ENCODE results near the gene UGGT1. TPM values are rescaled to one million over a fixed set of nuclear protein-coding genes. Genes with fewer than 3 reads are reported as not detected.

UGGT1 gene
- total RNA-seq, 1 donor from 2014 or later: 49.6 TPM

DNA sequence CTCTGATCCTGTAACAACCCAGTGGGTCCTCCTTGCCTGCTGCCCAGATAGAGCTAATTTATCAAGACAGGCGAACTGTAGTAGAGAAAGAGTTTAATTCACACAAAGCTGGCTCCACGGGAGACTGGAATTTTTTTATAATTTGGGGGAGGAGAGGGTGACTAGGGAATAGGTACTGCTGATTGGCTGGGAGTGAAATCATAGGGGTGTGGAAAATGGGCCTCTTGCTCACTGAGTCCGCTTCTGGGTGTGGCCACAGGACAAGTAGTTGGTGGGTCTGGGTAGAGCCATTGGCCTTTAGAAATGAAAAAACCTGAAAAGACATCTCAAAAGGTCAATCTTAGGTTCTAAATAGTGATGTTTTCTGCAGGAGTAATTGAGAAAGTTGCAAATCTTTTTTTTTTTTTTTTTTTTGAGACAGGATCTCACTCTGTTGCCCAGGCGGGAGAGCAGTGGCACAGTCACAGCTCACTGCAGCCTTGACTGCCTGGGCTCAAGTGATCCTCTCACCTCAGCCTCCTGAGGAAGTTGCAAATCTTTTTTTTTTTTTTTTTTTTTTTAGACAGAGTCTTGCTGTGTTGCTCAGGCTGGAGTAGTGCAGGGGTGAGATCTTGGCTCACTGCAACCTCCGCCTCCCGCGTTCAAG, 14.4 kb upstream of the UGGT1 start:
- intact Hi-C loops (cut with DNase I): no loop called here
- DNase-seq (no peak), ATAC-seq (no peak)
- Histone ChIP-seq H3K27me3 (ENCODE audit: low read depth) (no peaks in the 10 kb centered on the region), H3K9me3 (no peaks in the 10 kb centered on the region), H3K4me1 (no peaks in the 10 kb centered on the region), H3K27ac (no peak overlapping the region), H3K4me3 (no peak overlapping the region), H3K36me3 (no peaks in the 10 kb centered on the region)
- TF ChIP-seq, protein P1, sequence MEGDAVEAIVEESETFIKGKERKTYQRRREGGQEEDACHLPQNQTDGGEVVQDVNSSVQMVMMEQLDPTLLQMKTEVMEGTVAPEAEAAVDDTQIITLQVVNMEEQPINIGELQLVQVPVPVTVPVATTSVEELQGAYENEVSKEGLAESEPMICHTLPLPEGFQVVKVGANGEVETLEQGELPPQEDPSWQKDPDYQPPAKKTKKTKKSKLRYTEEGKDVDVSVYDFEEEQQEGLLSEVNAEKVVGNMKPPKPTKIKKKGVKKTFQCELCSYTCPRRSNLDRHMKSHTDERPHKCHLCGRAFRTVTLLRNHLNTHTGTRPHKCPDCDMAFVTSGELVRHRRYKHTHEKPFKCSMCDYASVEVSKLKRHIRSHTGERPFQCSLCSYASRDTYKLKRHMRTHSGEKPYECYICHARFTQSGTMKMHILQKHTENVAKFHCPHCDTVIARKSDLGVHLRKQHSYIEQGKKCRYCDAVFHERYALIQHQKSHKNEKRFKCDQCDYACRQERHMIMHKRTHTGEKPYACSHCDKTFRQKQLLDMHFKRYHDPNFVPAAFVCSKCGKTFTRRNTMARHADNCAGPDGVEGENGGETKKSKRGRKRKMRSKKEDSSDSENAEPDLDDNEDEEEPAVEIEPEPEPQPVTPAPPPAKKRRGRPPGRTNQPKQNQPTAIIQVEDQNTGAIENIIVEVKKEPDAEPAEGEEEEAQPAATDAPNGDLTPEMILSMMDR (IDR thresholded peaks at IDR 0.05): no peak

DNA sequence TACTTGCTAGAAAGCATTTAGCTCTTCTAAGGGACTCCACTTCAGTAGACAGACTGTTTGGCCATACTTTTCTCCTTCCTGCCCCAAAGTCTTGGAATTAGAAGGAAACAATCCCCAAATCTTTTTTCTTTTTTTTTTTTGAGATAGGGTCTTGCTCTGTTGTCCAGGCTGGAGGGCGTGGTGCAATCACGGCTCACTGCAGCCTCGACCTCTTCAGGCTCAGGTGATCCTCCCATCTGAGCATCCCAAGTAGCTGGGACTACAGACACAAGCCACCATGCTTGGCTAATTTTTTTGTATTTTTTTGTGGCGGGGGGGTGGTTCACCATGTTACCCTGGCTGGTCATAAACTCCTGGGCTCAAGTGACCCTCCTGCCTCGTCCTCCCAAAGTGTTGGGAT, 6.2 kb upstream of the UGGT1 start:
- no peaks in the 10 kb centered on the region for H3K4me1 ChIP-seq
- H3K27me3 ChIP-seq (ENCODE audit: low read depth): no peaks in the 10 kb centered on the region
- H3K9me3 ChIP-seq: no peaks in the 10 kb centered on the region
- no peak overlapping the region for H3K27ac ChIP-seq
- intact Hi-C loops (cut with DNase I): no loop called here
- DNase-seq: no peak
- H3K36me3 ChIP-seq: no peaks in the 10 kb centered on the region
- TF ChIP-seq, protein P1 (IDR thresholded peaks at IDR 0.05): no peak
- ATAC-seq: no peak
- no peak overlapping the region for H3K4me3 ChIP-seq

DNA sequence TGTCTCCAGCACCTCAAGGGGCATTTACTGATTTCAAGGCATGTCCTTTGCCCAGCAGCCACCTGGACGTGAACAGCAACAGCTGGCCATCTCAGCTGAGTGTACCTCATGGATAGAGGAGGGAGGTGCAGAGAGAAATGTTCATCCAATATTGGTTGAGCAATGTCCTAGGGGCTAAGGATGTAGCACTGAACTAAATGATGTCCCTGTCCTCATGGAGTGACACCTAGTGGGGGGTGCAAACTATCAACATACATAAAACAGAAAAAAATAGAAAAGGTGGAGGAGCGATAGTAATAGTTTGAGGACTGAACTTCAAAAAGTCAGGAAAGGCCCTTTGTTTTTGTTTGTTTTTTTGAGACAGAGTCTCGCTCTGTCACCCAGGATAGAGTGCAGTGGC, 4.8 kb upstream of the UGGT1 start:
- Histone ChIP-seq H3K27me3 (ENCODE audit: low read depth) (no peaks in the 10 kb centered on the region), H3K27ac (no peak overlapping the region), H3K4me1 (no peaks in the 10 kb centered on the region), H3K9me3 (no peaks in the 10 kb centered on the region), H3K36me3 (no peaks in the 10 kb centered on the region), H3K4me3 (no peak overlapping the region)
- ATAC-seq (no peak), DNase-seq (no peak)
- TF ChIP-seq, protein P1 (IDR thresholded peaks at IDR 0.05): no peak
- intact Hi-C loops (cut with DNase I): no loop called here

DNA sequence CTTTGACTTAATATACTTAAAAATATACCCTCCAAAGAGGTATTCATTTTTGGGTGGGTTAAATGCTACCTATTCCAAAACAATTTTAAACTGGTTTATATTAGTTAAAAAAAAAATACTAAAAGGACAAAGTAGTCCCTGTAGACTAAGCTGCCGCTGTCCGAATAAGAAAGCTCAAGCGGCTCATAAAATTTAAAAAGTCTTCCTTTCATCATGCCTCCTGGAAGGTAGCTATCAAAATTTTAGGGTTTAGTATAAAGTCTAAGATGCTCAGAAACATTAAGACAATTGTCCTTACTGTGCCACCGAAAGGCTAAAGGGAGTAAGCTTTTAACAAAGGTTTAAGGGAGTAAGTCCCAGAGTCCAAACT, 440 bp upstream of the UGGT1 start:
- peak overlapping the region; percentile 98 for H3K4me3 ChIP-seq
- TF ChIP-seq, protein P1 (IDR thresholded peaks at IDR 0.05): no peak
- H3K36me3 ChIP-seq: no peaks in the 10 kb centered on the region
- DNase-seq: no peak
- intact Hi-C loops (cut with DNase I): no loop called here
- H3K9me3 ChIP-seq: no peaks in the 10 kb centered on the region
- ATAC-seq: no peak
- no peaks in the 10 kb centered on the region for H3K27me3 ChIP-seq (ENCODE audit: low read depth)
- peak overlapping the region; percentile 86 for H3K27ac ChIP-seq
- H3K4me1 ChIP-seq: peaks cover 24% of the 10 kb centered on the region

DNA sequence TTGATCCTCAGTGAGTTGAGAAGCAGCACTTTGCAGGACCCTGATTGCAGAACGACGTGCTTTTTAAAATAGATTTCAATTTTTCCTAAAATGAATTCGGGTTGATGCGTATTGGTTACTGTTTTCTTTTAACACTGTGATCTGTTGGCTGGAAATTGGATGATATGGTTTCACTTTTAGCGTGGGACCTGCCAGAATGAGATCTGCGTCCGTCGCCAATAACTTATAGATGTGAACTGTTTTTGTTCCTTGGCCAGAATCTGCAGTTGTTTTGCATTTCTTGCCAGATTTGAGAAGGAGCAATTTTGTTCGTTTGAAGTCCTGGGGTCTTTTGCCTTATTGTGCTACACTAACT, 703 bp downstream of the UGGT1 start:
- Histone ChIP-seq H3K4me3 (peak overlapping the region; percentile 98), H3K27ac (peak overlapping the region; percentile 86), H3K9me3 (no peaks in the 10 kb centered on the region), H3K4me1 (peaks cover 24% of the 10 kb centered on the region), H3K36me3 (no peaks in the 10 kb centered on the region), H3K27me3 (ENCODE audit: low read depth) (no peaks in the 10 kb centered on the region)
- TF ChIP-seq, protein P1 (IDR thresholded peaks at IDR 0.05): no peak
- DNase-seq (no peak), ATAC-seq (no peak)
- intact Hi-C loops (cut with DNase I): no loop called here
